GM18519 (cell line): ENCODE measurements around the gene C12orf60.
"Not testable (repeated sequence)": the region's sequence is repeated elsewhere in the genome, so short reads cannot be mapped to it uniquely, and the experiment has no call there.

Experiments
- ATAC-seq: cut with Tn5 transposase; IDR thresholded peaks from one replicate; pipeline ENCODE4 v1.9.1; 2021; ENCODE audit warnings: mild to moderate bottlenecking, moderate library complexity; ENCODE audit not compliant: unreplicated experiment, low FRiP score

C12orf60 gene

GRCh38 chr12:14803011-14803829 is at the start of gene C12orf60, which contains the start of gene WBP11:
Gene C12orf60, plus strand, starts transcription at chr12:14803670. Its CDS starts 19,266 bp downstream, at chr12:14822936.
Gene WBP11, minus strand, starts transcription at chr12:14803478. Its CDS starts 2,095 bp downstream, at chr12:14801383.
- ATAC-seq = peak; percentile 100

GRCh38 chr12:14756334-14757143 is 46.9 kb upstream of the C12orf60 start:
- ATAC-seq = no peak

- not testable (repeated sequence) for ATAC-seq
Observed at GRCh38 chr12:14759711-14760280, 43.7 kb upstream of the C12orf60 start.

GRCh38 chr12:14765398-14765797 is 38.1 kb upstream of the C12orf60 start:
- ATAC-seq = no peak

GRCh38 chr12:14766020-14766419 is 37.5 kb upstream of the C12orf60 start:
- not testable (repeated sequence) for ATAC-seq

GRCh38 chr12:14766649-14767215 is 36.7 kb upstream of the C12orf60 start:
- no peak for ATAC-seq

GRCh38 chr12:14767617-14768016 is 35.9 kb upstream of the C12orf60 start:
- ATAC-seq = no peak

- no peak for ATAC-seq
Observed at GRCh38 chr12:14768823-14769405, 34.6 kb upstream of the C12orf60 start.

GRCh38 chr12:14769466-14769968 is 34.0 kb upstream of the C12orf60 start:
- ATAC-seq = peak; percentile 0

GRCh38 chr12:14769969-14770495 is 33.4 kb upstream of the C12orf60 start:
- ATAC-seq = peak; percentile 26

- peak; percentile 19 for ATAC-seq
Observed at GRCh38 chr12:14770496-14771461, 32.7 kb upstream of the C12orf60 start.

- ATAC-seq = no peak
Observed at GRCh38 chr12:14771651-14772137, 31.8 kb upstream of the C12orf60 start.

GRCh38 chr12:14772946-14773345 is 30.5 kb upstream of the C12orf60 start:
- ATAC-seq = no peak

- peak; percentile 9 for ATAC-seq
Observed at GRCh38 chr12:14773685-14774073, 29.8 kb upstream of the C12orf60 start.

GRCh38 chr12:14774074-14774905 is 29.2 kb upstream of the C12orf60 start:
- ATAC-seq = peak; percentile 50

- ATAC-seq = no peak
Observed at GRCh38 chr12:14774906-14775635, 28.4 kb upstream of the C12orf60 start.

- no peak for ATAC-seq
Observed at GRCh38 chr12:14775636-14775980, 27.9 kb upstream of the C12orf60 start.
